Measurements from ENCODE around the gene NUDC. TPM values are rescaled to one million over a fixed set of nuclear protein-coding genes. Genes with fewer than 3 reads are reported as not detected.
A peak's percentile ranks its signal among the peaks of the same experiment; 100 is the strongest.

Gene NUDC
- total RNA-seq, 1 experiment from 2014 or later: 118 TPM

DNA sequence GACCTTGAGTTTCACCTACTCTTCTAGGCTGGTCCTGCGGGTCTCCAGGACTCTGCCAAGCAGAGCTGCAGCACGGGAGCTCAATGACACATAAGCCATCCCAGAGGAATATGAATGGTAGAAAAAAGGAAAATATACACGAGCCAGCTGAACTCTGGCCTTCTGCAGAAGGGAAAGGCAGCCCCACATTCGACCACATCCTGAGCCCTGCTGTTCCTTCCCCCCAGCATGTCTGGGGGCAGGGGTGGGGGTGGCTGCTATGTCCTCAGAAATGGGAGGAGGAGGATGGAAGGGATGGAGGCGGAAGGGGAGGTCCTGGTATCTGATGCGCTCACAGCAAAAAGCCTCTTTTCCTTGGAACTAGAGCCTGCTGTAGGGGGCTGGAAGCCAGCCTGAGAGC is 50.8 kb downstream of the NUDC start:
- no peak for TF ChIP-seq RORB (CRISPR knock-in tag; IDR thresholded peaks at IDR 0.05)
- TF ChIP-seq, protein P1, sequence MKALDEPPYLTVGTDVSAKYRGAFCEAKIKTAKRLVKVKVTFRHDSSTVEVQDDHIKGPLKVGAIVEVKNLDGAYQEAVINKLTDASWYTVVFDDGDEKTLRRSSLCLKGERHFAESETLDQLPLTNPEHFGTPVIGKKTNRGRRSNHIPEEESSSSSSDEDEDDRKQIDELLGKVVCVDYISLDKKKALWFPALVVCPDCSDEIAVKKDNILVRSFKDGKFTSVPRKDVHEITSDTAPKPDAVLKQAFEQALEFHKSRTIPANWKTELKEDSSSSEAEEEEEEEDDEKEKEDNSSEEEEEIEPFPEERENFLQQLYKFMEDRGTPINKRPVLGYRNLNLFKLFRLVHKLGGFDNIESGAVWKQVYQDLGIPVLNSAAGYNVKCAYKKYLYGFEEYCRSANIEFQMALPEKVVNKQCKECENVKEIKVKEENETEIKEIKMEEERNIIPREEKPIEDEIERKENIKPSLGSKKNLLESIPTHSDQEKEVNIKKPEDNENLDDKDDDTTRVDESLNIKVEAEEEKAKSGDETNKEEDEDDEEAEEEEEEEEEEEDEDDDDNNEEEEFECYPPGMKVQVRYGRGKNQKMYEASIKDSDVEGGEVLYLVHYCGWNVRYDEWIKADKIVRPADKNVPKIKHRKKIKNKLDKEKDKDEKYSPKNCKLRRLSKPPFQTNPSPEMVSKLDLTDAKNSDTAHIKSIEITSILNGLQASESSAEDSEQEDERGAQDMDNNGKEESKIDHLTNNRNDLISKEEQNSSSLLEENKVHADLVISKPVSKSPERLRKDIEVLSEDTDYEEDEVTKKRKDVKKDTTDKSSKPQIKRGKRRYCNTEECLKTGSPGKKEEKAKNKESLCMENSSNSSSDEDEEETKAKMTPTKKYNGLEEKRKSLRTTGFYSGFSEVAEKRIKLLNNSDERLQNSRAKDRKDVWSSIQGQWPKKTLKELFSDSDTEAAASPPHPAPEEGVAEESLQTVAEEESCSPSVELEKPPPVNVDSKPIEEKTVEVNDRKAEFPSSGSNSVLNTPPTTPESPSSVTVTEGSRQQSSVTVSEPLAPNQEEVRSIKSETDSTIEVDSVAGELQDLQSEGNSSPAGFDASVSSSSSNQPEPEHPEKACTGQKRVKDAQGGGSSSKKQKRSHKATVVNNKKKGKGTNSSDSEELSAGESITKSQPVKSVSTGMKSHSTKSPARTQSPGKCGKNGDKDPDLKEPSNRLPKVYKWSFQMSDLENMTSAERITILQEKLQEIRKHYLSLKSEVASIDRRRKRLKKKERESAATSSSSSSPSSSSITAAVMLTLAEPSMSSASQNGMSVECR (CRISPR knock-in tag; IDR thresholded peaks at IDR 0.05; ENCODE audit: borderline replicate concordance): no peak
- DNase-seq (ENCODE audit: low spot score) (no peak), ATAC-seq (peak; percentile 48)
- CTCF ChIA-PET: interaction anchor here (0.5 to 1.6 kb wide), 4 partner anchors 25 to 275 kb away, joined by 3 to 8 read pairs (median 3); no protein-coding TSS in a partner anchor
- POLR2A ChIA-PET: interaction anchor here (0.8 kb wide), 1 partner anchor 22 kb away, joined by 3 read pairs; no protein-coding TSS in a partner anchor
- Mint-ChIP-seq H3K36me3 (no peaks in the 10 kb centered on the region), H3K4me1 (peaks cover 14% of the 10 kb centered on the region), H3K27me3 (ENCODE audit: low read depth) (peaks cover 5% of the 10 kb centered on the region), H3K9me3 (no peaks in the 10 kb centered on the region), H3K27ac (no peak overlapping the region), H3K4me3 (no peak overlapping the region)

DNA sequence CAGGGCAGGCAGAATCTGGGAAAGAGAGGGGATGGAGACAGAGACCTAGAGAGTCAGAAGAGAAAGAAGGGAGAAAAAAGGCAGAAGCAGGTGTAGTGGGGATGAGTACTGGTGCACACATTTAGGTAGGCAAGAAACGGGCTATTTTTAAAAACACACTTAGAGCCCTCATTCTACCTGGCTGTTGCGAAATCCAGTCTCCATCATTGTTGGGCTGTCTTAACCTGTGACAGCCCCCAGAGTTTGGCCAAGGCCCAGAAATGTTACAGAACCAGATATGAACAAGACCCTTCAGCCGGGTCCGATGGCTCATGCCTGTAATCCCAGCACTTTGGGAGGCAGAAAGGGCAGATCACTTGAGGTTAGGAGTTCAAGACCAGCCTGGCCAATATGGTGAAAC is 51.3 kb downstream of the NUDC start:
- ChIA-PET POLR2A (no interaction called here), CTCF (interaction anchor here (1.0 to 1.6 kb wide), 3 partner anchors 24 to 72 kb away, joined by 3 to 8 read pairs (median 3); no protein-coding TSS in a partner anchor)
- Mint-ChIP-seq H3K27me3 (ENCODE audit: low read depth) (peaks cover 5% of the 10 kb centered on the region), H3K36me3 (no peaks in the 10 kb centered on the region), H3K4me3 (no peak overlapping the region), H3K9me3 (no peaks in the 10 kb centered on the region), H3K4me1 (peaks cover 14% of the 10 kb centered on the region), H3K27ac (no peak overlapping the region)
- ATAC-seq (no peak), DNase-seq (ENCODE audit: low spot score) (no peak)
- TF ChIP-seq ETV6 (CRISPR knock-in tag; IDR thresholded peaks at IDR 0.05): no peak
- TF ChIP-seq, protein P2, sequence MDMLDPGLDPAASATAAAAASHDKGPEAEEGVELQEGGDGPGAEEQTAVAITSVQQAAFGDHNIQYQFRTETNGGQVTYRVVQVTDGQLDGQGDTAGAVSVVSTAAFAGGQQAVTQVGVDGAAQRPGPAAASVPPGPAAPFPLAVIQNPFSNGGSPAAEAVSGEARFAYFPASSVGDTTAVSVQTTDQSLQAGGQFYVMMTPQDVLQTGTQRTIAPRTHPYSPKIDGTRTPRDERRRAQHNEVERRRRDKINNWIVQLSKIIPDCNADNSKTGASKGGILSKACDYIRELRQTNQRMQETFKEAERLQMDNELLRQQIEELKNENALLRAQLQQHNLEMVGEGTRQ (CRISPR knock-in tag; IDR thresholded peaks at IDR 0.05): no peak
- TF ChIP-seq, protein P3, sequence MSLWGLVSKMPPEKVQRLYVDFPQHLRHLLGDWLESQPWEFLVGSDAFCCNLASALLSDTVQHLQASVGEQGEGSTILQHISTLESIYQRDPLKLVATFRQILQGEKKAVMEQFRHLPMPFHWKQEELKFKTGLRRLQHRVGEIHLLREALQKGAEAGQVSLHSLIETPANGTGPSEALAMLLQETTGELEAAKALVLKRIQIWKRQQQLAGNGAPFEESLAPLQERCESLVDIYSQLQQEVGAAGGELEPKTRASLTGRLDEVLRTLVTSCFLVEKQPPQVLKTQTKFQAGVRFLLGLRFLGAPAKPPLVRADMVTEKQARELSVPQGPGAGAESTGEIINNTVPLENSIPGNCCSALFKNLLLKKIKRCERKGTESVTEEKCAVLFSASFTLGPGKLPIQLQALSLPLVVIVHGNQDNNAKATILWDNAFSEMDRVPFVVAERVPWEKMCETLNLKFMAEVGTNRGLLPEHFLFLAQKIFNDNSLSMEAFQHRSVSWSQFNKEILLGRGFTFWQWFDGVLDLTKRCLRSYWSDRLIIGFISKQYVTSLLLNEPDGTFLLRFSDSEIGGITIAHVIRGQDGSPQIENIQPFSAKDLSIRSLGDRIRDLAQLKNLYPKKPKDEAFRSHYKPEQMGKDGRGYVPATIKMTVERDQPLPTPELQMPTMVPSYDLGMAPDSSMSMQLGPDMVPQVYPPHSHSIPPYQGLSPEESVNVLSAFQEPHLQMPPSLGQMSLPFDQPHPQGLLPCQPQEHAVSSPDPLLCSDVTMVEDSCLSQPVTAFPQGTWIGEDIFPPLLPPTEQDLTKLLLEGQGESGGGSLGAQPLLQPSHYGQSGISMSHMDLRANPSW (CRISPR knock-in tag; conservative IDR thresholded peaks at IDR 0.05; ENCODE audit: low read depth): no peak
- TF ChIP-seq ZNF396 (CRISPR knock-in tag; IDR thresholded peaks at IDR 0.05; ENCODE audit: borderline replicate concordance): no peak
- TF ChIP-seq, protein P4, sequence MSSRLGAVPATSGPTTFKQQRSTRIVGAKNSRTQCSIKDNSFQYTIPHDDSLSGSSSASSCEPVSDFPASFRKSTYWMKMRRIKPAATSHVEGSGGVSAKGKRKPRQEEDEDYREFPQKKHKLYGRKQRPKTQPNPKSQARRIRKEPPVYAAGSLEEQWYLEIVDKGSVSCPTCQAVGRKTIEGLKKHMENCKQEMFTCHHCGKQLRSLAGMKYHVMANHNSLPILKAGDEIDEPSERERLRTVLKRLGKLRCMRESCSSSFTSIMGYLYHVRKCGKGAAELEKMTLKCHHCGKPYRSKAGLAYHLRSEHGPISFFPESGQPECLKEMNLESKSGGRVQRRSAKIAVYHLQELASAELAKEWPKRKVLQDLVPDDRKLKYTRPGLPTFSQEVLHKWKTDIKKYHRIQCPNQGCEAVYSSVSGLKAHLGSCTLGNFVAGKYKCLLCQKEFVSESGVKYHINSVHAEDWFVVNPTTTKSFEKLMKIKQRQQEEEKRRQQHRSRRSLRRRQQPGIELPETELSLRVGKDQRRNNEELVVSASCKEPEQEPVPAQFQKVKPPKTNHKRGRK (CRISPR knock-in tag; IDR thresholded peaks at IDR 0.05; ENCODE audit: borderline replicate concordance): no peak
- TF ChIP-seq, protein P5, sequence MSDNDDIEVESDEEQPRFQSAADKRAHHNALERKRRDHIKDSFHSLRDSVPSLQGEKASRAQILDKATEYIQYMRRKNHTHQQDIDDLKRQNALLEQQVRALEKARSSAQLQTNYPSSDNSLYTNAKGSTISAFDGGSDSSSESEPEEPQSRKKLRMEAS (CRISPR knock-in tag; IDR thresholded peaks at IDR 0.05): no peak
- TF ChIP-seq ZNF671 (CRISPR knock-in tag; IDR thresholded peaks at IDR 0.05): no peak
- TF ChIP-seq, protein P6, sequence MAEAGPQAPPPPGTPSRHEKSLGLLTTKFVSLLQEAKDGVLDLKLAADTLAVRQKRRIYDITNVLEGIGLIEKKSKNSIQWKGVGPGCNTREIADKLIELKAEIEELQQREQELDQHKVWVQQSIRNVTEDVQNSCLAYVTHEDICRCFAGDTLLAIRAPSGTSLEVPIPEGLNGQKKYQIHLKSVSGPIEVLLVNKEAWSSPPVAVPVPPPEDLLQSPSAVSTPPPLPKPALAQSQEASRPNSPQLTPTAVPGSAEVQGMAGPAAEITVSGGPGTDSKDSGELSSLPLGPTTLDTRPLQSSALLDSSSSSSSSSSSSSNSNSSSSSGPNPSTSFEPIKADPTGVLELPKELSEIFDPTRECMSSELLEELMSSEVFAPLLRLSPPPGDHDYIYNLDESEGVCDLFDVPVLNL (CRISPR knock-in tag; IDR thresholded peaks at IDR 0.05; ENCODE audit: borderline replicate concordance, low read depth): no peak
- TF ChIP-seq KAT7 (CRISPR knock-in tag; IDR thresholded peaks at IDR 0.05; ENCODE audit: borderline replicate concordance): no peak
- no peak for TF ChIP-seq SMAD3 (CRISPR knock-in tag; IDR thresholded peaks at IDR 0.05; ENCODE audit: borderline replicate concordance)
- TF ChIP-seq TEAD4 (CRISPR knock-in tag; IDR thresholded peaks at IDR 0.05): no peak
- TF ChIP-seq, protein P7, sequence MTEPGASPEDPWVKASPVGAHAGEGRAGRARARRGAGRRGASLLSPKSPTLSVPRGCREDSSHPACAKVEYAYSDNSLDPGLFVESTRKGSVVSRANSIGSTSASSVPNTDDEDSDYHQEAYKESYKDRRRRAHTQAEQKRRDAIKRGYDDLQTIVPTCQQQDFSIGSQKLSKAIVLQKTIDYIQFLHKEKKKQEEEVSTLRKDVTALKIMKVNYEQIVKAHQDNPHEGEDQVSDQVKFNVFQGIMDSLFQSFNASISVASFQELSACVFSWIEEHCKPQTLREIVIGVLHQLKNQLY (CRISPR knock-in tag; IDR thresholded peaks at IDR 0.05): no peak
- TF ChIP-seq RELA (CRISPR knock-in tag; IDR thresholded peaks at IDR 0.05; ENCODE audit: borderline replicate concordance): no peak
- TF ChIP-seq, protein P8, sequence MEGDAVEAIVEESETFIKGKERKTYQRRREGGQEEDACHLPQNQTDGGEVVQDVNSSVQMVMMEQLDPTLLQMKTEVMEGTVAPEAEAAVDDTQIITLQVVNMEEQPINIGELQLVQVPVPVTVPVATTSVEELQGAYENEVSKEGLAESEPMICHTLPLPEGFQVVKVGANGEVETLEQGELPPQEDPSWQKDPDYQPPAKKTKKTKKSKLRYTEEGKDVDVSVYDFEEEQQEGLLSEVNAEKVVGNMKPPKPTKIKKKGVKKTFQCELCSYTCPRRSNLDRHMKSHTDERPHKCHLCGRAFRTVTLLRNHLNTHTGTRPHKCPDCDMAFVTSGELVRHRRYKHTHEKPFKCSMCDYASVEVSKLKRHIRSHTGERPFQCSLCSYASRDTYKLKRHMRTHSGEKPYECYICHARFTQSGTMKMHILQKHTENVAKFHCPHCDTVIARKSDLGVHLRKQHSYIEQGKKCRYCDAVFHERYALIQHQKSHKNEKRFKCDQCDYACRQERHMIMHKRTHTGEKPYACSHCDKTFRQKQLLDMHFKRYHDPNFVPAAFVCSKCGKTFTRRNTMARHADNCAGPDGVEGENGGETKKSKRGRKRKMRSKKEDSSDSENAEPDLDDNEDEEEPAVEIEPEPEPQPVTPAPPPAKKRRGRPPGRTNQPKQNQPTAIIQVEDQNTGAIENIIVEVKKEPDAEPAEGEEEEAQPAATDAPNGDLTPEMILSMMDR (IDR thresholded peaks at IDR 0.05): no peak
- no peak for TF ChIP-seq IRF2 (CRISPR knock-in tag; IDR thresholded peaks at IDR 0.05; ENCODE audit: borderline replicate concordance, low read depth)
